Measurements from ENCODE around the gene DPEP1.

DPEP1 gene

DNA sequence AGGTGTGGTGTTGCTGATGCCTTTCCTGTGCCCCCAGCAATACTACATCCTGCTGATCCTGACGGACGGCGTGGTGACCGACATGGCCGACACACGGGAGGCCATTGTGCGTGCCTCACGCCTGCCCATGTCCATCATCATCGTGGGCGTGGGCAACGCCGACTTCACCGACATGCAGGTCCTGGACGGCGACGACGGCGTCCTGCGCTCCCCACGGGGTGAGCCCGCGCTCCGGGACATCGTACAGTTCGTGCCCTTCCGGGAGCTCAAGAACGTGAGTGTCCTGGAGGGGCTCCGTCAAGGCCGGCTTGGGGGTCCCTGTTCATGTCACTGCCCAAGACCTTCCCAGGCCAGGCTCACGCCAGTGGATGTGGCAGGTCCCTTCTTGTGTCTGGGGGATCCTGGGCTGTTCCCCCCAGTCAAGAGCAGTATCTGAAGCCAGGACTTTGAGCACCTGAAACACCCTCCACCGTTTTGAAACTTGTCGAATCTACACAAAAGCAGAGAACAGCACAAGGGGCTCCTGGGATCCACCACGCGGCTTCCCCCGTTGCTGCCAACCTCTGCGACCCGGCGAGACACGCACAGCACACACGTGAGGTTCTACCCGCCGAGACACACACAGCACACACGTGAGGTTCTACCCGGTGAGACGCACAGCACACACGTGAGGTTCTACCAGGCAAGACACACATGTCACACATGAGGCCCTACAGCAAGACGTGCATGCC lies 17.9 kb upstream of the DPEP1 start:
- DNase-seq (ENCODE audit: low read depth): no peak
- no peak overlapping the region for H3K4me3 ChIP-seq (ENCODE audit: control insufficient read depth, low read depth, low read length)
- TF ChIP-seq, protein P1, sequence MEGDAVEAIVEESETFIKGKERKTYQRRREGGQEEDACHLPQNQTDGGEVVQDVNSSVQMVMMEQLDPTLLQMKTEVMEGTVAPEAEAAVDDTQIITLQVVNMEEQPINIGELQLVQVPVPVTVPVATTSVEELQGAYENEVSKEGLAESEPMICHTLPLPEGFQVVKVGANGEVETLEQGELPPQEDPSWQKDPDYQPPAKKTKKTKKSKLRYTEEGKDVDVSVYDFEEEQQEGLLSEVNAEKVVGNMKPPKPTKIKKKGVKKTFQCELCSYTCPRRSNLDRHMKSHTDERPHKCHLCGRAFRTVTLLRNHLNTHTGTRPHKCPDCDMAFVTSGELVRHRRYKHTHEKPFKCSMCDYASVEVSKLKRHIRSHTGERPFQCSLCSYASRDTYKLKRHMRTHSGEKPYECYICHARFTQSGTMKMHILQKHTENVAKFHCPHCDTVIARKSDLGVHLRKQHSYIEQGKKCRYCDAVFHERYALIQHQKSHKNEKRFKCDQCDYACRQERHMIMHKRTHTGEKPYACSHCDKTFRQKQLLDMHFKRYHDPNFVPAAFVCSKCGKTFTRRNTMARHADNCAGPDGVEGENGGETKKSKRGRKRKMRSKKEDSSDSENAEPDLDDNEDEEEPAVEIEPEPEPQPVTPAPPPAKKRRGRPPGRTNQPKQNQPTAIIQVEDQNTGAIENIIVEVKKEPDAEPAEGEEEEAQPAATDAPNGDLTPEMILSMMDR (conservative IDR thresholded peaks at IDR 0.05; ENCODE audit: control insufficient read depth, insufficient read depth, low read depth, low read length): no peak

DNA sequence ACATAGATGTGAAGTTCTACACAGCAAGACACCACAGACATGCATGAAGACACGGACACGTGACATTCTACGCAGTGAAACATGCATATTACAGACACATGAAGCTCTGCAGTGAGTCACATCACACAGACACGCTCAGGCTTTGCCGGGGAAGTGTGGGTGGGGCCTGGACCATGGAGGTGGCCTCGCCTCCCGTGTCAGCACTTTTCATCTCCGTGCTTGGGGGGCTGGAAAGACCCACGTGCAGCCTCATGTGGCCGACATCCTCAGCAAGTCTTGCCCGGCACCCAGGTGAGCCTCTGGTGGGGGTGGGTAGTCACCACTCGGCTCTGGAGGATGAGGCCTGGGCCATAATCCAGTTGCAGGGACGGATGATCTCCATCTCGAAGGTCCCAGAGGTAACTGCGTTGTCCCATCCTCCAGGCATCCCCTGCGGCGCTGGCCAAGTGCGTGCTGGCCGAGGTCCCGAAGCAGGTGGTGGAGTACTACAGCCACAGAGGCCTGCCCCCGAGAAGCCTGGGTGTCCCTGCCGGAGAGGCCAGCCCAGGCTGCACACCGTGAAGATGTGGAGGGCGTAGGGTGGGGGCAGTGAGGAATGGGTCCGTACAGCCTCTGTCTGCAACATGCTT lies 17.3 kb upstream of the DPEP1 start:
- TF ChIP-seq, protein P1 (conservative IDR thresholded peaks at IDR 0.05; ENCODE audit: control insufficient read depth, insufficient read depth, low read depth, low read length): no peak
- no peak for DNase-seq (ENCODE audit: low read depth)
- H3K4me3 ChIP-seq (ENCODE audit: control insufficient read depth, low read depth, low read length): no peak overlapping the region

DNA sequence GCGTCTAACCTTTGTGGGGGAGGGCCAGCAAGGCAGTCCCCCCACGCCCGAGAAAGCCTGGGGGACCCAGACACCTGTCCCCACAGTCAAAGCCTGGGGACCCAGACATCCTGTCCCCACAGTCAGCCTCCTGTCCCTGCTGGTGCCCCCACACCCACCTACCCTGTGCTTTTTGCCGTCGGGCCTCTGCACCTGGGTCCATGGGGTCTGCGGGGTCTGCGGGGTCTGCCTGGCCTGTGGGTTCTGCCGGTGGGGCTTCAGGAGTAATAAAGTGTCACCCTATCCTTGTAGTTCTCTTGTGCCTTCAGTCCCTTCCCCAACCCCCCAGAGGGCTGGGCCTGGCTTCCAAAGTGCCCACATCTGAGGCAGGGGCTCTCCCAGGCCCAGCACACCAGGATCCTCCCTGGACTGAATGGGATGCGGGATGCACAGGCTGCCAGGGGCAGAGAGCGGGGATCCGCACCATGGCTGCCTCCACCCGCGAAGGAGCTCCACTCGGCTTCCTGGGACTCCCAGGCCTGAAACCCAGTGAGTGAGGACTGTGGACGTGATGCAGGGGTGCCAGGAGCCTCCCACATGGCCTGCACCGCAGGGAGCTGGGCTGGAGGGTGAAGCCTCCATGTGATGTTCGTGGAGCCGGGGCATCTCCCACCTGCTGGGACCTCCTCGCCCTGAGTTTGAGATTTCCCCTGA lies 16.3 kb upstream of the DPEP1 start:
- TF ChIP-seq, protein P1 (conservative IDR thresholded peaks at IDR 0.05; ENCODE audit: control insufficient read depth, insufficient read depth, low read depth, low read length): no peak
- H3K4me3 ChIP-seq (ENCODE audit: control insufficient read depth, low read depth, low read length): no peak overlapping the region
- no peak for DNase-seq (ENCODE audit: low read depth)

DNA sequence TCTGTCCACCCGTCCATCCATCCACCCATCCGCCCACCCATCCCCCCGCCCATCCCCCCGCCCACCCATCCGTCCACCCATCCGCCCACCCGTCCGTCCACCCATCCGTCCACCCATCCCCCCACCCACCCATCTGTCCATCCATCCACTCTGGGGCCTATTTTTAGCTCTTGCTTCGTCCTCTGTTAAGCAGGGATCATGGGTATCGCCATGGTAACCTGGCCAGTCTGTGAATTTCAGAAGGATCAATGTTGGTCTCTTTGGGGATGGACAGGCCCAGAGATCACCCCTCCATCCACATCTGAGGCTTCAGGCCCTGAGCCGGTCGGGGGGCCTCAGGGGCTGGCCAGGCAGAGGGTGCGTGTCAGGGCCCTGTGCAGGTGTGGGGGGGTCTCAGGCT lies 15.2 kb upstream of the DPEP1 start:
- TF ChIP-seq, protein P1 (conservative IDR thresholded peaks at IDR 0.05; ENCODE audit: control insufficient read depth, insufficient read depth, low read depth, low read length): no peak
- peak; percentile 58 for DNase-seq (ENCODE audit: low read depth)
- no peak overlapping the region for H3K4me3 ChIP-seq (ENCODE audit: control insufficient read depth, low read depth, low read length)

DNA sequence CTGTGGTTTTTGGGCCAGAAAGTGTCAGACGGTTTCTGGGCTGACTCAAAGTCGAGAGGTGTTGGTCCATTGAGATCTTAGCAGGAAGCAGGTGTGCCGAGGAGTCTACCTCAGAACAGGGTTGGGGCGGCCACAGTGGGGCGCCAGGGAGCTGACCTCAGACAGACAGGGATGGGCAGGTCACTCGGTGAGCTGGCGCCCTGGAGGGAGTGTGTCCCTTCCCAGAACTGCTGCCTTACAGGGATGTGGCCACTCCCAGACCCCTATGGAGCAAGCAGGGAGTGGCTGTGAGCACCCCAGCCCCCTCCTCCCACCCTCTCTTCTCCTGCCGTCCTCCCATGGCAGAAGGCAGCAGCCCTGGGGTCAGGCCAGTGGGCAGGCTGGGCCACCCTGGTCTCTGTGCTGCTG lies 14.0 kb upstream of the DPEP1 start:
- DNase-seq (ENCODE audit: low read depth): peak; percentile 22
- TF ChIP-seq, protein P1 (conservative IDR thresholded peaks at IDR 0.05; ENCODE audit: control insufficient read depth, insufficient read depth, low read depth, low read length): peak; percentile 22
- no peak overlapping the region for H3K4me3 ChIP-seq (ENCODE audit: control insufficient read depth, low read depth, low read length)

DNA sequence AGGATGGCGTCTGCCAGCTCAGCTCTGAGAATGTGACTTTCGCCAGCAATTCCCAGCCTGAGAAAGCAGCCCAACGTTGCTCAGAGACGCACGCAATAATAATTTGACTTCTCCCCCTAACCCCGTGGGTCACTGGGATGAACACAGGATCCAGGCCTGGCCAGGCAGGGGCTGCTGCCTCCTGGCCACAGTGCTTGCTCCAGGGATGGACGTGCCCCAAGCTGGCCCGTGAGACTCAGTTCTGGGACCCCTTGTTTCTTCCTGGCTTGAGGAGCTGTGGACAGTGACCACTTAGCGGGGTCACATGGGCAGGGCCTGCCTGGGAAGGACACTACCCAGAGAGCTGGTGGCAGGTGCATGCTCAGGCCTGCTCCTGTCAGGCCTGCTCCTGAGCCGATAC lies 13.5 kb upstream of the DPEP1 start:
- TF ChIP-seq, protein P1 (conservative IDR thresholded peaks at IDR 0.05; ENCODE audit: control insufficient read depth, insufficient read depth, low read depth, low read length): no peak
- no peak overlapping the region for H3K4me3 ChIP-seq (ENCODE audit: control insufficient read depth, low read depth, low read length)
- no peak for DNase-seq (ENCODE audit: low read depth)
